Glomerular visceral epithelial cell (primary cell): ENCODE measurements around the gene PRDM16.

Experiments used
- DNase-seq: peaks from one replicate; pipeline ENCODE4 v3.0.0-alpha.2; 2016; ENCODE audit errors: extremely low spot score

Gene PRDM16

GRCh38 chr1:3370856-3371703, 302.1 kb downstream of the PRDM16 start:
- no peak for DNase-seq

- DNase-seq = no peak
These were observed 303.3 kb downstream of the PRDM16 start for GRCh38 chr1:3372317-3372716.

GRCh38 chr1:3373175-3373574, 304.2 kb downstream of the PRDM16 start:
- DNase-seq = peak; percentile 25

- no peak for DNase-seq
These were observed 304.9 kb downstream of the PRDM16 start for GRCh38 chr1:3373700-3374405.

- no peak for DNase-seq
These were observed 306.2 kb downstream of the PRDM16 start for GRCh38 chr1:3375245-3375644.

GRCh38 chr1:3377166-3377565, 308.2 kb downstream of the PRDM16 start:
- DNase-seq = no peak

- no peak for DNase-seq
These were observed 308.7 kb downstream of the PRDM16 start for GRCh38 chr1:3377604-3378279.

- DNase-seq = no peak
These were observed 309.6 kb downstream of the PRDM16 start for GRCh38 chr1:3378411-3379208.

GRCh38 chr1:3379934-3380333, 310.9 kb downstream of the PRDM16 start:
- no peak for DNase-seq

- DNase-seq = peak; percentile 52
These were observed 311.5 kb downstream of the PRDM16 start for GRCh38 chr1:3380469-3380868.

- no peak for DNase-seq
These were observed 312.9 kb downstream of the PRDM16 start for GRCh38 chr1:3381901-3382300.

GRCh38 chr1:3382326-3383057, 313.5 kb downstream of the PRDM16 start:
- DNase-seq = no peak

GRCh38 chr1:3383679-3384078, 314.7 kb downstream of the PRDM16 start:
- no peak for DNase-seq

GRCh38 chr1:3384407-3384806, 315.4 kb downstream of the PRDM16 start:
- no peak for DNase-seq

- DNase-seq = no peak
These were observed 317.4 kb downstream of the PRDM16 start for GRCh38 chr1:3386205-3387002.

GRCh38 chr1:3387401-3387800, 318.4 kb downstream of the PRDM16 start:
- no peak for DNase-seq

- DNase-seq = no peak
These were observed 320.3 kb downstream of the PRDM16 start for GRCh38 chr1:3389093-3389833.

- DNase-seq = no peak
These were observed 321.3 kb downstream of the PRDM16 start for GRCh38 chr1:3390291-3390690.

GRCh38 chr1:3391711-3392110, 322.7 kb downstream of the PRDM16 start:
- no peak for DNase-seq
